ENCODE results near the gene CTNNA2.

- no peak for TF ChIP-seq CTCF (IDR thresholded peaks at IDR 0.05; ENCODE audit: low read depth, low read length)
- TF ChIP-seq EZH2phosphoT487 (IDR thresholded peaks at IDR 0.05; ENCODE audit: low read depth) = no peak
Measured at GRCh38 chr2:79715338-79715737, 202.5 kb downstream of the CTNNA2 start.

Measured in OCI-LY3 (cell line).